Type B pancreatic cell (in vitro differentiated cells): ENCODE data around the gene TOP3B. TPM values are rescaled to one million over a fixed set of nuclear protein-coding genes. Genes with fewer than 3 reads are reported as not detected.

Experiments
- DNase-seq: peaks from one replicate; pipeline ENCODE4 v3.0.0; 2021; ENCODE audit warnings: mixed read lengths; ENCODE audit not compliant: unreplicated experiment; ENCODE audit errors: extremely low spot score
- H3K27ac Mint-ChIP-seq: 2 replicates; pipeline ENCODE4 v1.8.0; 2021; ENCODE audit warnings: mild to moderate bottlenecking, mixed read lengths
- H3K27me3 Mint-ChIP-seq: 2 replicates; pipeline ENCODE4 v1.8.0; 2021; ENCODE audit warnings: mixed read lengths
- H3K36me3 Mint-ChIP-seq: 2 replicates; pipeline ENCODE4 v1.8.0; 2021; ENCODE audit warnings: mixed read lengths
- H3K4me1 Mint-ChIP-seq: one replicate; pipeline ENCODE4 v1.8.0; 2021; ENCODE audit warnings: mixed read lengths; ENCODE audit not compliant: unreplicated experiment
- H3K4me3 Mint-ChIP-seq: 2 replicates; pipeline ENCODE4 v1.8.0; 2021; ENCODE audit warnings: mild to moderate bottlenecking, mixed read lengths
- H3K9me3 Mint-ChIP-seq: 2 replicates; pipeline ENCODE4 v1.8.0; 2021; ENCODE audit warnings: mixed read lengths
- CTCF ChIP-seq: fragments of 200-600 bp; sonication (generic); conservative IDR thresholded peaks from 2 replicates; pipeline ENCODE4 v1.5.0; 2021; ENCODE audit warnings: antibody characterized with exemption, mild to moderate bottlenecking
- total RNA-seq: library from RNA; stranded (reverse); gene quantifications from 2 replicates; pipeline ENCODE4 v1.2.1, GENCODE V29; 2021; ENCODE audit warnings: low replicate concordance

TOP3B gene
- total RNA-seq, 1 donor from 2014 or later = 66.3 TPM

- no peaks in the 10 kb centered on the region for H3K36me3 Mint-ChIP-seq
- no peak for TF ChIP-seq CTCF
- H3K9me3 Mint-ChIP-seq = no peaks in the 10 kb centered on the region
- H3K4me3 Mint-ChIP-seq = no peak overlapping the region
- DNase-seq = no peak
- no peaks in the 10 kb centered on the region for H3K4me1 Mint-ChIP-seq
- no peak overlapping the region for H3K27ac Mint-ChIP-seq
- H3K27me3 Mint-ChIP-seq = no peaks in the 10 kb centered on the region
Measured at GRCh38 chr22:21960200-21961126, 22.1 kb downstream of the TOP3B start.

GRCh38 chr22:21959274-21960074 is 23.1 kb downstream of the TOP3B start:
- Mint-ChIP-seq H3K4me3 (no peak overlapping the region), H3K27ac (no peak overlapping the region), H3K27me3 (no peaks in the 10 kb centered on the region), H3K36me3 (no peaks in the 10 kb centered on the region), H3K4me1 (no peaks in the 10 kb centered on the region), H3K9me3 (no peaks in the 10 kb centered on the region)
- TF ChIP-seq CTCF = no peak
- no peak for DNase-seq

- no peaks in the 10 kb centered on the region for H3K27me3 Mint-ChIP-seq
- DNase-seq = no peak
- no peaks in the 10 kb centered on the region for H3K4me1 Mint-ChIP-seq
- no peak overlapping the region for H3K27ac Mint-ChIP-seq
- no peaks in the 10 kb centered on the region for H3K9me3 Mint-ChIP-seq
- H3K36me3 Mint-ChIP-seq = no peaks in the 10 kb centered on the region
- H3K4me3 Mint-ChIP-seq = no peak overlapping the region
- no peak for TF ChIP-seq CTCF
Measured at GRCh38 chr22:21958360-21959273, 24.0 kb downstream of the TOP3B start.

GRCh38 chr22:21952586-21953571 is 29.7 kb downstream of the TOP3B start, which contains the start of gene PPM1F:
Gene PPM1F (minus strand): TSS chr22:21952848. CDS start chr22:21946048, 6,800 bp downstream.
- DNase-seq = peak; percentile 96
- peak within 1 kb of the TSS; percentile 67 for H3K27ac Mint-ChIP-seq
- H3K4me3 Mint-ChIP-seq = peak within 1 kb of the TSS; percentile 89
- H3K9me3 Mint-ChIP-seq = no peaks in the 10 kb centered on the region
- peaks cover 16% of the 10 kb centered on the region for H3K4me1 Mint-ChIP-seq
- no peaks in the 10 kb centered on the region for H3K27me3 Mint-ChIP-seq
- TF ChIP-seq CTCF = peak; percentile 94
- no peaks in the 10 kb centered on the region for H3K36me3 Mint-ChIP-seq
